HG02943 (cell line): ENCODE results near the gene ZNF213.
A peak's percentile ranks its signal among the peaks of the same experiment; 100 is the strongest.

Experiments used
- ATAC-seq: cut with Tn5 transposase; IDR thresholded peaks from one replicate; pipeline ENCODE4 v1.9.1; 2021; ENCODE audit warnings: mild to moderate bottlenecking, low read depth, moderate library complexity; ENCODE audit not compliant: unreplicated experiment

The ZNF213 gene

GRCh38 chr16:3101018-3101840, 33.6 kb upstream of the ZNF213 start:
- ATAC-seq, result no peak

GRCh38 chr16:3101841-3102470, 32.9 kb upstream of the ZNF213 start:
- no peak for ATAC-seq

DNA sequence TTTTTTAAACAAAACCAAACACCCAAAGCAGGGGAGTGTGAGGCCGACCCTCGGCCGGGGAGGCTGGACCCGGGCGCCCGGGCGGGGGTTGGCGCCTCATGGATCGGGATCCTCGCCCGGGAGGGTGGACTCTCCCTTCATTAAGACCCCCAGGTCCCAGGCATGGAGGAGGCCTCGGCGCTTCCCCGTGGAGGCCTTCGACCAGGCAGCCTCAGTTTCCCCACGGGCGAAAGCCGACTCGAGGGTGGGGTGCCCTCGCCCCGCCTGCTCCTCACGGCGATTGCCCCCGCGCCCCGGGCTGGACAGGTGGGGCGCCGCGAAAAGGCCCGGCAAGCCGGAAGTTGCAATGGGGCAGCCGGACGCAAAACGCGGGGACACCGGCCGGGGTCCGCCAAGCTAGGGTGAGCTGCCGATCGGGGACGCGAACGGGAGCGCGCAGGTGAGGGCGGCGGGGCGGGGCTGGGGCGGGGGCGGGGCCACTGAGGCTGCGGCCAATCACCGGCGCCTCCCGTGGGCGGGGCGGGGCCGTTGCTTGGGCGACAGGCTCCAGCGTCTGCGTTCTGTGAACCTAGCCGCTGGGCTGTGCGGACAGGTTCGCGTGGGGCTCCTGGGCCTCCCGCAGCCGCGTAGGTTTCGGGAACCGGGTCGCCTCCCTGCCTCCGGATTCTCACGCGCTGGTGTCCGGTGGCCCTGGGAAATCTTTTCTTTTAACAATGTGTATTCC, 28.5 kb upstream of the ZNF213 start:
- ATAC-seq, result peak; percentile 72

GRCh38 chr16:3112058-3112880, 22.6 kb upstream of the ZNF213 start, which contains the start of gene ZNF205:
Gene ZNF205 (plus strand): TSS chr16:3112586. CDS start chr16:3113431, 845 bp downstream.
- ATAC-seq, result no peak

- no peak for ATAC-seq
These were observed 21.8 kb upstream of the ZNF213 start for GRCh38 chr16:3112881-3113574.

- no peak for ATAC-seq
These were observed 20.9 kb upstream of the ZNF213 start for GRCh38 chr16:3113765-3114479.

DNA sequence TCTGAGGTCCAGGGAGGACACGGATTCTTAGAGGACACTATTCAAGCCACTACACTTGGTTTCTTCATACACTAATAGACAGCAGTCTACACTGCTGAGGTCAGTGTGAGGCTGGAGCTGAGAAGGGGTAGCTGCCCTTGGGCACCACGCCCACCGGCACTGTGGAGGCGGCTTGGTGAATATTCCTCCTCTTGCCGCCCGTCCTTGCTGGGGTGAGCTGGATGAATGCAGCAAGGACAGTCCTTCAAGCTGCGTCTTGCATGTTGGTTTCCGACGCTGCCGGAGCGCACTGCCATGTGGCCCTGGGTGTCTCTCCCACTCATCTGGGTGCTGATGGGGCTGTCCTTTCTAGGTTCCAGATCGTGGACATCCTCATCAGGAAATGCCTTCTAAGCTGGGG, 19.8 kb upstream of the ZNF213 start:
- no peak for ATAC-seq

DNA sequence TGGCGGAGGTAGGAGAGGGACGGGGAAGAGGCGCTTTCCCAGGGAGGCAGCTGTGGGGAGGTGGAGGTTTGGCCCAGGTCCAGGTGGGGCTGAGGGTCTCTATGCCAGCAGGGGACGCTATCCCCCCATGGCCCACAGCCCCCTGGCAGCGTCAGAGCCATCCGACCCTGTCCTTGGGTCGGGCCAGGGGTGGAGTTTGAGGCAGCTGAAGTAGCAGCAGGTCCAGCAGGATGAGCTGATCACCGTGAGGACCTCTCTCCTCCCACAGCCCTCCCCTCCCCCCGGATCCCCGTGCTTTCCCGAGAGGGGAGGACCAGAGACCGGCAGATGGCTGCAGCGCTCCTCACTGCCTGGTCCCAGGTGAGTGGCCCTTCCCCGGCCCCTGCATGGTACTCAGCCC, 19.3 kb upstream of the ZNF213 start:
- ATAC-seq, result no peak

- ATAC-seq, result no peak
These were observed 16.5 kb upstream of the ZNF213 start for GRCh38 chr16:3118204-3118790.

DNA sequence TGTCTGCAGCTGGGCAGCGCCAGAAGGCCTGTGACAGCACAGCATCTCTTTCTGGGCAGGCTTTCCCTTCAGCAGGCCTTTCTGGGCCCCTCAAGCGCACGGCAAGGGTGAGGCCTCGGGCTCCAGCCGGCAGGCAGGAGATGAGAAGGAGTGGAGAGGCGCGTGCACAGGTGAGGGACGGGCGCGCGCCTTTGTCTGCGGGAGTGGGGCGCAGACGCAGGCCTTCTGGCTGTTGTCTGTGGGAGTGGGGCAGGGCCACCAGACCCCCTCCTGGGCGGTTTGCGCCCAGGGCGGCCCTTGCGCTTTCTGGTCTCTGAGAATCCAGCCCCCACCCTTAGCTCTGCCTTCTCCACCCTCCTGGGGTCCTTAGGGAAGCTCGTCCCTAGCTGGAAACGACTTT, 16.0 kb upstream of the ZNF213 start:
- no peak for ATAC-seq

DNA sequence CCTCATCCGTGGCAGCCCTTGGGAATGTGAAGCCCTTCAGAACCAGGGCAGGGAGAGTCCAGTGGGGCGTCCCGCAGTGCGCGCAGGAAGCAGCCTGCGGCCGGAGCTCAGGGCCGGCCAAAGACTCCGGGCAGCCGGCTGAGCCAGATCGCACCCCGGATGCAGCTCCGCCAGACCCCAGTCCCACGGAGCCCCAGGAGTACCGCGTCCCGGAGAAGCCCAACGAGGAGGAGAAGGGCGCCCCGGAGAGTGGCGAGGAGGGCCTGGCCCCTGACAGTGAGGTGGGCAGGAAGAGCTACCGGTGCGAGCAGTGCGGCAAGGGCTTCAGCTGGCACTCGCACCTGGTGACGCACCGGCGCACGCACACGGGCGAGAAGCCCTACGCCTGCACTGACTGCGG, 15.5 kb upstream of the ZNF213 start:
- no peak for ATAC-seq

- ATAC-seq, result no peak
These were observed 15.0 kb upstream of the ZNF213 start for GRCh38 chr16:3119701-3120408.

DNA sequence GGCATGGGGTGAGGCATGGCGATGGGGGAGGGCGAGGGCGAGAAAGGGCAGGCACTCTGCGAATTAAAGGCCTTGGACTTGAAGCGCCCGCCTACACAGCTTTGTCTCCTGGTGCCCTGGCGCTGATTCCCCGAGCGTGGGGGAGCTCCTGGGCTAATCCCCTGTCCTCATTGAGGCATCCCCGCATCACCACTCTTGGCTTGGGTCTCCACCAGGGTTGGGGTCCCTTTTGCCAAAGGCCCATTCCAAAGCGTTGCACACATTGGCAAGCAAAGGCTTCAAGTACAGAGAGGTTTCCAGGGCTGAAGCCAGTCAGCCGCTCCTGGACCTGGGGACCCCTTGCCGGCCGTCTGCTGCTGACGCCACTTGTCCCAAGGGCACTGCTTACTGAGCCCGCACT, 14.4 kb upstream of the ZNF213 start:
- no peak for ATAC-seq

- ATAC-seq, result no peak
These were observed 12.9 kb upstream of the ZNF213 start for GRCh38 chr16:3121851-3122467.

DNA sequence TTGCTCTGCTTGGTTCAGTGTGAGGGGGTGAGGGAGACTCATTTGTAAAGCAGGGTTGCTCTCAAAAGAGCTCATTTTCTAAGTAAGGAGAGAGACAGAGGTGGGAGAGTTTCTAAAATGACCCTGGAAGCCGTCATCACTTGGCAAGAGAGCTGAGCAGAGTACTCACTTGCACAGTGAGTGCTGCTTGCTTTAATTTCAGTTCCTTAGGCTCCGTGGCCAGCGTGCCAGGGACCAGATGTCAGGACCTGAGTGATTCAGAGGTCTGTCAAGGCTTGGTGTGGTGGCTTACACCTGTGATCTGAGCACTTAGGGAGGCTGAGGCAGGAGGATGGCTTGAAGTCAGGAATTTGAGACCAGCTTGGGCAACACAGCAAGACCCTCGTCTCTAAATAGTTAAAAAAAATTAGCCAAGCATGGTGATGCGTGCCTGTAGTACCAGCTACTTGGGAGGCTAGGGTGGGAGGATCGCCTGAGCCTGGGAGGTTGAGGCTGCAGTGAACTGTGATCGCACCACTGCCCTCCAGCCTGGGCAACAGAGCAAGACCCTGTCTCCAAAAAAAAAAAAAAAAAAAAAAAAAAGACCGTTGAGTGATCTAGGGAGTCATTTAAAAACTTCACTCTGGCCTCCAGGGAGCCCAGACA, 11.8 kb upstream of the ZNF213 start:
- no peak for ATAC-seq

GRCh38 chr16:3123986-3124886, 10.6 kb upstream of the ZNF213 start:
- peak; percentile 82 for ATAC-seq
